ENCODE measurements around the gene KLHL30. TPM values are rescaled to one million over a fixed set of nuclear protein-coding genes. Genes with fewer than 3 reads are reported as not detected.

Gene KLHL30
- total RNA-seq, 2 donors from 2014 or later: not detected

- Mint-ChIP-seq H3K27me3 (no peaks in the 10 kb centered on the region), H3K9me3 (no peaks in the 10 kb centered on the region), H3K4me3 (no peak overlapping the region), H3K4me1 (ENCODE audit: low read depth in 2 of 2) (no peaks in the 10 kb centered on the region), H3K36me3 (no peaks in the 10 kb centered on the region), H3K27ac (no peak overlapping the region)
- DNase-seq (ENCODE audit: low spot score): no peak
- no peak for ATAC-seq
These were observed 39.4 kb upstream of the KLHL30 start for GRCh38 chr2:238098901-238099713.

- H3K4me3 Mint-ChIP-seq: no peak overlapping the region
- DNase-seq (ENCODE audit: low spot score) (no peak), ATAC-seq (no peak)
- H3K4me1 Mint-ChIP-seq (ENCODE audit: low read depth in 2 of 2): no peaks in the 10 kb centered on the region
- H3K27ac Mint-ChIP-seq: no peak overlapping the region
- H3K9me3 Mint-ChIP-seq: no peaks in the 10 kb centered on the region
- H3K36me3 Mint-ChIP-seq: no peaks in the 10 kb centered on the region
- H3K27me3 Mint-ChIP-seq: no peaks in the 10 kb centered on the region
These were observed 38.8 kb upstream of the KLHL30 start for GRCh38 chr2:238099714-238100048.

- Mint-ChIP-seq H3K9me3 (no peaks in the 10 kb centered on the region), H3K27ac (no peak within 1 kb of the TSS), H3K36me3 (no peaks in the 10 kb centered on the region), H3K4me3 (no peak within 1 kb of the TSS), H3K27me3 (no peaks in the 10 kb centered on the region), H3K4me1 (ENCODE audit: low read depth in 2 of 2) (no peaks in the 10 kb centered on the region)
- ATAC-seq (no peak), DNase-seq (ENCODE audit: low spot score) (no peak)
These were observed 38.2 kb upstream of the KLHL30 start, which contains the start of gene ESPNL for GRCh38 chr2:238100049-238100820. Gene ESPNL (plus strand): TSS chr2:238100340. CDS start chr2:238100420, 80 bp downstream.

GRCh38 chr2:238100821-238101771 lies 37.4 kb upstream of the KLHL30 start:
- no peaks in the 10 kb centered on the region for H3K36me3 Mint-ChIP-seq
- H3K9me3 Mint-ChIP-seq: no peaks in the 10 kb centered on the region
- H3K4me3 Mint-ChIP-seq: no peak overlapping the region
- no peaks in the 10 kb centered on the region for H3K4me1 Mint-ChIP-seq (ENCODE audit: low read depth in 2 of 2)
- ATAC-seq (no peak), DNase-seq (ENCODE audit: low spot score) (no peak)
- no peaks in the 10 kb centered on the region for H3K27me3 Mint-ChIP-seq
- H3K27ac Mint-ChIP-seq: no peak overlapping the region

- Mint-ChIP-seq H3K27me3 (no peaks in the 10 kb centered on the region), H3K9me3 (no peaks in the 10 kb centered on the region), H3K4me1 (ENCODE audit: low read depth in 2 of 2) (no peaks in the 10 kb centered on the region), H3K4me3 (no peak overlapping the region), H3K27ac (no peak overlapping the region), H3K36me3 (no peaks in the 10 kb centered on the region)
- ATAC-seq: no peak
- DNase-seq (ENCODE audit: low spot score): no peak
These were observed 36.3 kb upstream of the KLHL30 start for GRCh38 chr2:238101891-238102841.

- DNase-seq (ENCODE audit: low spot score) (no peak), ATAC-seq (no peak)
- H3K9me3 Mint-ChIP-seq: no peaks in the 10 kb centered on the region
- H3K27ac Mint-ChIP-seq: no peak overlapping the region
- H3K4me1 Mint-ChIP-seq (ENCODE audit: low read depth in 2 of 2): peaks cover 0 to 4% of the 10 kb centered on the region in 2 donors
- H3K36me3 Mint-ChIP-seq: no peaks in the 10 kb centered on the region
- H3K27me3 Mint-ChIP-seq: no peaks in the 10 kb centered on the region
- no peak overlapping the region for H3K4me3 Mint-ChIP-seq
These were observed 35.6 kb upstream of the KLHL30 start for GRCh38 chr2:238102865-238103264.

GRCh38 chr2:238103465-238104225 lies 34.8 kb upstream of the KLHL30 start:
- no peak for ATAC-seq
- Mint-ChIP-seq H3K4me1 (ENCODE audit: low read depth in 2 of 2) (peaks cover 0 to 4% of the 10 kb centered on the region in 2 donors), H3K27ac (no peak overlapping the region), H3K27me3 (no peaks in the 10 kb centered on the region), H3K4me3 (no peak overlapping the region), H3K9me3 (no peaks in the 10 kb centered on the region), H3K36me3 (no peaks in the 10 kb centered on the region)
- DNase-seq (ENCODE audit: low spot score): no peak

- Mint-ChIP-seq H3K4me3 (no peak overlapping the region), H3K9me3 (no peaks in the 10 kb centered on the region), H3K27ac (no peak overlapping the region), H3K4me1 (ENCODE audit: low read depth in 2 of 2) (peaks cover 0 to 4% of the 10 kb centered on the region in 2 donors), H3K27me3 (no peaks in the 10 kb centered on the region), H3K36me3 (no peaks in the 10 kb centered on the region)
- ATAC-seq: no peak
- DNase-seq (ENCODE audit: low spot score): no peak
These were observed 34.2 kb upstream of the KLHL30 start for GRCh38 chr2:238104226-238104690.

- Mint-ChIP-seq H3K4me1 (ENCODE audit: low read depth in 2 of 2) (peaks cover 0 to 7% of the 10 kb centered on the region in 2 donors), H3K27me3 (no peaks in the 10 kb centered on the region), H3K27ac (no peak overlapping the region), H3K4me3 (no peak overlapping the region), H3K36me3 (no peaks in the 10 kb centered on the region), H3K9me3 (no peaks in the 10 kb centered on the region)
- ATAC-seq: no peak
- no peak for DNase-seq (ENCODE audit: low spot score)
These were observed 33.6 kb upstream of the KLHL30 start for GRCh38 chr2:238104691-238105371.

GRCh38 chr2:238105506-238106338 lies 32.7 kb upstream of the KLHL30 start:
- Mint-ChIP-seq H3K4me1 (ENCODE audit: low read depth in 2 of 2) (peaks cover 0 to 7% of the 10 kb centered on the region in 2 donors), H3K4me3 (no peak overlapping the region), H3K36me3 (no peaks in the 10 kb centered on the region), H3K27ac (no peak overlapping the region), H3K9me3 (no peaks in the 10 kb centered on the region), H3K27me3 (no peaks in the 10 kb centered on the region)
- no peak for ATAC-seq
- DNase-seq (ENCODE audit: low spot score): no peak

- Mint-ChIP-seq H3K27ac (no peak overlapping the region), H3K27me3 (no peaks in the 10 kb centered on the region), H3K36me3 (no peaks in the 10 kb centered on the region), H3K4me1 (ENCODE audit: low read depth in 2 of 2) (peaks cover 0 to 7% of the 10 kb centered on the region in 2 donors), H3K4me3 (no peak overlapping the region), H3K9me3 (no peaks in the 10 kb centered on the region)
- DNase-seq (ENCODE audit: low spot score): no peak
- no peak for ATAC-seq
These were observed 32.1 kb upstream of the KLHL30 start for GRCh38 chr2:238106339-238106697.

Data from natural killer cell treated with Interleukin-12 subunit alpha and Interleukin-12 subunit beta and Interleukin-15 and Interleukin-18, amount 100 ng/mL, for 72 hours (primary cell).